Esophagus muscularis mucosa (tissue), 4 donors: ENCODE data around the gene PCDH1. TPM values are rescaled to one million over a fixed set of nuclear protein-coding genes. Genes with fewer than 3 reads are reported as not detected.
A peak's percentile ranks its signal among the peaks of the same experiment; 100 is the strongest.

Source experiments
- DNase-seq: peaks from one replicate; pipeline ENCODE4 v3.0.0-alpha.2; 2017; ENCODE audit errors: extremely low spot score
- H3K27ac ChIP-seq, 4 donors: fragments of 200-600 bp; sonication (generic); replicated peaks in 1 of 4; 1 replicate in 3 of 4; 2 replicates in 1 of 4; pipeline ENCODE4 v1.5.1; 2016 to 2019; ENCODE audit warnings: mild to moderate bottlenecking in 1 of 4
- H3K27me3 ChIP-seq, 4 donors: fragments of 200-600 bp; sonication (generic); one replicate each; pipeline versions ENCODE4 v1.5.1 to v1.6.0; 2016 to 2019
- H3K36me3 ChIP-seq, 4 donors: fragments of 200-600 bp; sonication (generic); one replicate each; pipeline ENCODE4 v1.5.1; 2016 to 2019
- H3K4me1 ChIP-seq, 4 donors: fragments of 200-600 bp; sonication (generic); one replicate each; pipeline ENCODE4 v1.5.1; 2016 to 2019
- H3K4me3 ChIP-seq, 4 donors: fragments of 200-600 bp; sonication (generic); 1 replicate in 2 of 4; 2 replicates in 2 of 4; pipeline ENCODE4 v1.5.1; 2016 to 2019; ENCODE audit warnings: mild to moderate bottlenecking in 4 of 4, moderate library complexity in 1 of 4
- H3K9me3 ChIP-seq, 4 donors: fragments of 200-600 bp; sonication (generic); 1 replicate in 3 of 4; 2 replicates in 1 of 4; pipeline ENCODE4 v1.5.1; 2016 to 2019
- EP300 ChIP-seq: sonication (generic); formaldehyde crosslinking; IDR thresholded peaks from one replicate; pipeline ENCODE4 v1.6.1; 2017; ENCODE audit warnings: antibody characterized with exemption
- POLR2A ChIP-seq: fragments of 450-650 bp; IDR thresholded peaks from one replicate; pipeline ENCODE4 v1.6.1; 2017; ENCODE audit warnings: antibody characterized with exemption, moderate library complexity, mild to moderate bottlenecking, low read depth
- POLR2AphosphoS5 ChIP-seq, 2 donors: sonication (generic); formaldehyde crosslinking; IDR thresholded peaks; one replicate each; pipeline ENCODE4 v1.6.1; 2017; ENCODE audit warnings: antibody characterized with exemption in 2 of 2
- WGBS: methylation state at CpG from one replicate; pipeline ENCODE4 v1.1.5; 2018; 5-methylcytosine and 5-hydroxymethylcytosine counted together
- intact Hi-C: fragments of 100-400 bp; cut with DNase I; formaldehyde crosslinking; loops from one replicate; pipeline ENCODE4 v1.15.1; 2023
- total RNA-seq, 4 donors: library from RNA; depleted of rRNA; stranded (reverse); fragments of >200 nt; gene quantifications; one replicate each; pipeline versions ENCODE4 v1.1.0 to v1.2.1, GENCODE V29; 2016
- TF ChIP-seq, protein P1 (sequence below), 3 experiments: fragments of 200-600 bp in 2 of 3; fragments of 450-650 bp in 1 of 3; sonication (generic) in 2 of 3; IDR thresholded peaks; one replicate each; pipeline ENCODE4 v1.5.1; 2017 to 2019; ENCODE audit warnings: antibody characterized with exemption in 3 of 3, mild to moderate bottlenecking in 2 of 3, moderate library complexity in 1 of 3

Gene PCDH1
- total RNA-seq, 4 donors from 2014 or later: 18.7 to 57.8 (median 38.2) TPM

DNA sequence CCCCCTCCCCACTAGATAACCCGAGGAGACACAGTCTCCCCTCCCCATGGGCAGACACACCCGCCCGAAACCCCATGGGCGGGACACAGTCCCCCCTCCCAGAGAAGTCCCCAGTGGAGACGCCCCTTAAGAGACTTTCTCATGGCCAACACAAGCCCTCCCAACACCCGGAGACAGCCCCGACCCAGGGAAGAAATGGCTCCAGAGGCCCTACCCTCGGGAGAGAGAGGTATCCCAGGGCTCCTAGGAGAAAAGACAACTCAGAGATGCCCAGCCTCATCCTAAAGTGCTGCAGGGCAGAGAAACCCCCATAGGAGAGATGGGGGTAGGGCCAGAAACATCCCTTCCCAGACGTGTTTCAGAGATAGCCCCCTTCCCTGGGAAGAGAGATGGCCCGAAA, 27.4 kb downstream of the PCDH1 start:
- TF ChIP-seq POLR2AphosphoS5 (IDR thresholded peaks at IDR 0.05) (no peak), EP300 (no peak), POLR2A (no peak)
- H3K9me3 ChIP-seq: no peaks in the 10 kb centered on the region
- peaks cover 0 to 7% (median 0%) of the 10 kb centered on the region in 4 donors for H3K27me3 ChIP-seq
- WGBS: 36% methylated on average over 2 of the region's 10 CpGs
- H3K4me1 ChIP-seq: peaks cover 33 to 51% (median 41%) of the 10 kb centered on the region in 4 donors
- peaks cover 0 to 27% (median 12%) of the 10 kb centered on the region in 4 donors for H3K36me3 ChIP-seq
- DNase-seq: no peak
- intact Hi-C loops: no loop called here
- peak overlapping the region; percentile 86 to 95 (median 90) for H3K27ac ChIP-seq
- H3K4me3 ChIP-seq: peak overlapping the region; percentile 67 to 86 (median 79)

DNA sequence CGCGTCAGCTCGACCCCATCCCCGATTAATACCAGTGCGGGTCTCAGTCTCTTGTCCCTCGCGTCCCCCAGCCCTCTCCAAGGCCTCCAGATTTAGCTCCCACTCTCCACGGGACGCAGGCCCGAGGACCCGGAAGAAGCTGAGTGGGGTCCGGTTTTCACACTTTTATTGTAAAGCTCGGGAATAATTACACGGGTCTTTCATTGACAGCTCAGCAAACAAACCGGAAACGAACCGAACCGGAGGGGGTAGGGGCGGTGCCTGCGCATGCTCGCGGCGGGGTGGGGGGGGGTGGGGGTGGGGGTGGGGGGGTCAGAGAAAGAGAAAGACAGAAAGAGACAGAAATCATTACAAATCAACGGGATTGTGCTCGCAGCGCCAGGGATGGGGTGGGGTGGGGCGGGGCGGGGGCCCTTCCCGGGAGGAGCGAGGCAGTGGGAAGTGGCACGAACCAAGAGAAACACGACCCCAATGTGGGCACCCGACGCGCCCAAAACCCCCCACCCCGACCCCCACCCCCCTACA, 27.9 kb downstream of the PCDH1 start:
- 1% methylated on average over 32 of the region's 36 CpGs for WGBS

DNA sequence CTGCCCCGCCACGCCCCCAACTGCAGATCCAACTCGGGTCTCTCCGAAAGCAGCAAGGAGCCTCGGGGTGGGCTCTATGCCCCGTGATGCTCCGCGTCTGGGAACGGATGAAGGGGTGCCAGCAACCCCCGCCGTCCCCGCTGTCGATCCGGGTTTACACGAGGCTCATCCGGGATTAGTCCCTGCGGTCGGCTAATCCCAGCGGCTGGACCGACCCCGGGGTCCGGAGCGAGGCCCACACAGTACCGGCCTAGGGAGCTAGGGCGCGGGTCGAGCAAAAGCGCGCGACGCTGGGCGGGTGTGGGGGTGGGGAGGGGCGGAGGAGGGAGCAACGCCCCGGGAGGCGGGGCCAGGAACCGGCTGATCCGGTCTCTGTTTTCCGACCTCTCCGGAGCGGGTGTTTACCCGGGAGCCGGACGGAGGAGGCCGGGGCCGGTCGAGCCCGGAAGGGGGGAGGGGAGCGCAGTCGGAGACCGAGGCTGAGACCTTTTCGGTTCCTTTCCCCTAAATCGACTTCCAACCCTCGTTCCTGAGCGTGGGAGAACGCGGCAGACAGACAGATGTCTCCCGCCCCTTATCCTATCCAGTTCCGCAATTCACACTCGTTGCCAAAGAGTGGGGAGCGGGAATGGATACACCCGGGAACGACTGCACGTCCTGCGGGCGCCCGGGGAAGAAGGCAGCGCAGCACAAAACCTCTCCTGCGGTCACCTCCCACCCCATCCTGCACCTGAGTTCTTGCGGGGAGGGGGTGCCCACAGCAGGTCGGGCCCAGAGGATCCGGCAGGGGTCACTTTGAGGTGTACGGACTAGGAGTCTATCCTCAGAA, 28.6 kb downstream of the PCDH1 start:
- H3K4me1 ChIP-seq: peaks cover 33 to 53% (median 41%) of the 10 kb centered on the region in 4 donors
- DNase-seq: no peak
- H3K27me3 ChIP-seq: peaks cover 0 to 16% (median 0%) of the 10 kb centered on the region in 4 donors
- intact Hi-C loops: no loop called here
- H3K27ac ChIP-seq: peak overlapping the region; percentile 86 to 95 (median 90)
- peaks cover 0 to 20% (median 12%) of the 10 kb centered on the region in 4 donors for H3K36me3 ChIP-seq
- TF ChIP-seq POLR2AphosphoS5 (IDR thresholded peaks at IDR 0.05): peak; percentile 89 to 94
- TF ChIP-seq, protein P1, sequence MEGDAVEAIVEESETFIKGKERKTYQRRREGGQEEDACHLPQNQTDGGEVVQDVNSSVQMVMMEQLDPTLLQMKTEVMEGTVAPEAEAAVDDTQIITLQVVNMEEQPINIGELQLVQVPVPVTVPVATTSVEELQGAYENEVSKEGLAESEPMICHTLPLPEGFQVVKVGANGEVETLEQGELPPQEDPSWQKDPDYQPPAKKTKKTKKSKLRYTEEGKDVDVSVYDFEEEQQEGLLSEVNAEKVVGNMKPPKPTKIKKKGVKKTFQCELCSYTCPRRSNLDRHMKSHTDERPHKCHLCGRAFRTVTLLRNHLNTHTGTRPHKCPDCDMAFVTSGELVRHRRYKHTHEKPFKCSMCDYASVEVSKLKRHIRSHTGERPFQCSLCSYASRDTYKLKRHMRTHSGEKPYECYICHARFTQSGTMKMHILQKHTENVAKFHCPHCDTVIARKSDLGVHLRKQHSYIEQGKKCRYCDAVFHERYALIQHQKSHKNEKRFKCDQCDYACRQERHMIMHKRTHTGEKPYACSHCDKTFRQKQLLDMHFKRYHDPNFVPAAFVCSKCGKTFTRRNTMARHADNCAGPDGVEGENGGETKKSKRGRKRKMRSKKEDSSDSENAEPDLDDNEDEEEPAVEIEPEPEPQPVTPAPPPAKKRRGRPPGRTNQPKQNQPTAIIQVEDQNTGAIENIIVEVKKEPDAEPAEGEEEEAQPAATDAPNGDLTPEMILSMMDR (IDR thresholded peaks at IDR 0.05): peak in 1 of 3 experiments; percentile 20
- no peak for TF ChIP-seq EP300
- TF ChIP-seq POLR2A: peak; percentile 66
- no peaks in the 10 kb centered on the region for H3K9me3 ChIP-seq
- under 1% methylated on average over 52 of the region's 73 CpGs for whole genome bisulfite sequencing
- peak overlapping the region; percentile 67 to 86 (median 79) for H3K4me3 ChIP-seq

More for the DNA sequence above, 27.9 kb downstream of the PCDH1 start:
- H3K27ac ChIP-seq: peak overlapping the region; percentile 86 to 95 (median 90)
- H3K4me1 ChIP-seq: peaks cover 33 to 50% (median 41%) of the 10 kb centered on the region in 4 donors
- peaks cover 0 to 12% (median 0%) of the 10 kb centered on the region in 4 donors for H3K27me3 ChIP-seq
- no peaks in the 10 kb centered on the region for H3K9me3 ChIP-seq
- peaks cover 0 to 25% (median 12%) of the 10 kb centered on the region in 4 donors for H3K36me3 ChIP-seq
- DNase-seq: no peak
- TF ChIP-seq EP300 (no peak), POLR2AphosphoS5 (IDR thresholded peaks at IDR 0.05) (no peak), POLR2A (no peak)
- TF ChIP-seq, protein P1 (IDR thresholded peaks at IDR 0.05): no peak
- intact Hi-C loops: no loop called here
- H3K4me3 ChIP-seq: peak overlapping the region; percentile 67 to 86 (median 79)

DNA sequence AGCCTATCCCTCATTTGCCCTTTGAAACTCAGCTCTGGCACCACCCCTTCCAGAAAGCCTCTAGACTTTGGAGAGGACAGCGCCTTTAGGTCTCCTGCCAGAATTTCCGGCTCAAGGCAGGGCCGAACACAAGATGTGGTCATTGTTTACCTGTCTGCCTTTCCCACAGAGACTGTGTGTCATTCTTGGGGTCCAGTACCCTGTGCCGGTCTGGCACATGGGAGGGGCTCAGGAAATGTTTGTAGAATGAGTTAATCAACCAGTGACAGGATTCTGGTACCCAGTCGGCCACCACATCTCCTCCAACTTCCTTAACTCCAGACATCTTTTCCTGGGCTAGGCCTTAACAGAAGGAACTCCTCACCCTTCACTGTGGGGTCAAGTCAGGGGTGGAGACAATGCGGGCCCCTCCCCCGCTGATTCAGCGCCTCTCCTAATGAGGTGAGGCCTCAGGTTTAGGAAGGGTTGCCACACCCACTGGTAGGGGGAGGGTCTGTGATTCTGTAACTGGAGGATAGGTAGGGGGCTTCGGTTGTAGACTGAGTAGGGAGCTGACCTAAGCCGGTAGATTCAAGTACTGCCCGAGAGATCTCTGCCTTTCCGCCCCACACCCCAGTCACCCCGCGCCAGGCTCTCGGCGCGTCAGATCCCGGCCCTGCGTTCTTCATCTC, 29.3 kb downstream of the PCDH1 start:
- Histone ChIP-seq H3K27me3 (peaks cover 0 to 24% (median 0%) of the 10 kb centered on the region in 4 donors), H3K36me3 (peaks cover 0 to 12% (median 9%) of the 10 kb centered on the region in 4 donors), H3K4me3 (peak overlapping the region; percentile 67 to 86 (median 79)), H3K27ac (peak overlapping the region; percentile 86 to 95 (median 90)), H3K4me1 (peaks cover 36 to 53% (median 44%) of the 10 kb centered on the region in 4 donors), H3K9me3 (no peaks in the 10 kb centered on the region)
- 32% methylated on average over 9 of the region's 19 CpGs for WGBS
- intact Hi-C loops: no loop called here
- TF ChIP-seq POLR2A (no peak), POLR2AphosphoS5 (IDR thresholded peaks at IDR 0.05) (peak; percentile 15 to 29), EP300 (no peak)
- TF ChIP-seq, protein P1 (IDR thresholded peaks at IDR 0.05): no peak
- DNase-seq: no peak
